Keratinocyte (primary cell): ENCODE results near the gene PTPRD.

Experiments
- CTCF ChIP-seq, 3 experiments: IDR thresholded peaks in 1 of 3; conservative IDR thresholded peaks in 1 of 3; optimal IDR thresholded peaks in 1 of 3; 2 replicates in 2 of 3; 3 replicates in 1 of 3; pipeline versions ENCODE3 to v1.5.1; 2011; ENCODE audit warnings: low read length in 3 of 3, mild to moderate bottlenecking in 3 of 3, moderate library complexity in 2 of 3, control low read depth in 1 of 3, inconsistent platforms in 1 of 3; ENCODE audit not compliant: insufficient read depth in 2 of 3; ENCODE audit errors: extremely low read depth in 1 of 3
- EZH2 ChIP-seq: IDR thresholded peaks from one replicate; pipeline ENCODE4 v1.6.1; 2012; ENCODE audit warnings: inconsistent platforms, mild to moderate bottlenecking, low read length, moderate library complexity

GRCh38 chr9:8783941-8784340, 1828.9 kb downstream of the PTPRD start:
- TF ChIP-seq CTCF (optimal IDR thresholded peaks at IDR 0.05 in 1 of 3, IDR thresholded peaks at IDR 0.05 in 1 of 3, conservative IDR thresholded peaks at IDR 0.05 in 1 of 3; ENCODE audit: extremely low read depth in 1 of 3, insufficient read depth in 2 of 3, low read length in 3 of 3) (no peak), EZH2 (no peak)
